K562 (cell line): ENCODE results near the gene CELSR1.

Experiments
- CREBBP ChIP-seq: IDR thresholded peaks from one replicate; pipeline ENCODE4 v1.6.1; 2012; ENCODE audit warnings: low read depth, mild to moderate bottlenecking, control low read depth, inconsistent platforms, low read length
- CTCF ChIP-seq, 3 experiments: IDR thresholded peaks in 2 of 3; conservative IDR thresholded peaks in 1 of 3; 2 replicates each; pipeline ENCODE4 v1.5.1; 2011 to 2012; ENCODE audit warnings: low read length in 3 of 3, mild to moderate bottlenecking in 3 of 3, control low read depth in 2 of 3, improper control_type of control experiment in 1 of 3, inconsistent platforms in 1 of 3, low read depth in 1 of 3, mixed read lengths in 1 of 3, moderate library complexity in 1 of 3; ENCODE audit not compliant: insufficient read depth in 2 of 3
- EGR1 ChIP-seq: fragments of 450-650 bp; conservative IDR thresholded peaks from 2 replicates; pipeline ENCODE4 v1.6.1; 2017; ENCODE audit warnings: mild to moderate bottlenecking
- ESRRB ChIP-seq: fragments of 250-450 bp; sonication (Bioruptor Pico); IDR thresholded peaks from 2 replicates; pipeline ENCODE4 v1.5.0; 2020; ENCODE audit warnings: mild to moderate bottlenecking, moderate library complexity, borderline replicate concordance
- L3MBTL2 ChIP-seq: fragments of 450-650 bp; IDR thresholded peaks from 2 replicates; pipeline ENCODE4 v1.6.1; 2016; ENCODE audit warnings: mild to moderate bottlenecking, moderate library complexity
- MAZ ChIP-seq, 2 experiments: fragments of 450-650 bp in 1 of 2; sonication (generic) in 1 of 2; formaldehyde crosslinking; IDR thresholded peaks in 1 of 2; conservative IDR thresholded peaks in 1 of 2; 2 replicates each; pipeline versions ENCODE4 v1.4.0 to v1.5.0; 2020; ENCODE audit warnings: mild to moderate bottlenecking in 1 of 2, missing genetic modification reagents in 1 of 2
- NCOA2 ChIP-seq, 2 experiments: fragments of 450-650 bp; IDR thresholded peaks; 2 replicates each; pipeline ENCODE4 v1.6.1; 2018; ENCODE audit warnings: mild to moderate bottlenecking in 2 of 2, moderate library complexity in 1 of 2; ENCODE audit not compliant: partially characterized antibody in 2 of 2
- POLR2A ChIP-seq: fragments of 450-650 bp; conservative IDR thresholded peaks from 2 replicates; pipeline ENCODE4 v1.6.1; 2016
- PTBP1 ChIP-seq: fragments of 200-400 bp; formaldehyde crosslinking; IDR thresholded peaks from 2 replicates; pipeline ENCODE4 v1.6.1; 2017; ENCODE audit warnings: low read depth, low read length
- SRF ChIP-seq, 2 experiments: fragments of 250-450, 450-650 bp in 1 of 2; sonication (Bioruptor Pico) in 1 of 2; sonication (generic) in 1 of 2; formaldehyde crosslinking; IDR thresholded peaks; 2 replicates each; pipeline versions ENCODE4 v1.5.0 to v1.5.1; 2020 to 2022; ENCODE audit warnings: mild to moderate bottlenecking in 1 of 2, missing genetic modification reagents in 1 of 2
- THAP7 ChIP-seq: fragments of 250-450 bp; sonication (Bioruptor Pico); IDR thresholded peaks from 2 replicates; pipeline ENCODE4 v1.5.0; 2021
- ZNF232 ChIP-seq: sonication (generic); formaldehyde crosslinking; IDR thresholded peaks from 2 replicates; pipeline ENCODE4 v1.8.0; 2022; ENCODE audit warnings: mild to moderate bottlenecking, missing genetic modification reagents

- TF ChIP-seq EGR1 (no peak), ZNF232 (CRISPR knock-in tag) (no peak), CTCF (IDR thresholded peaks at IDR 0.05 in 2 of 3, conservative IDR thresholded peaks at IDR 0.05 in 1 of 3; ENCODE audit: insufficient read depth in 2 of 3, low read depth in 1 of 3, low read length in 3 of 3) (no peak), POLR2A (no peak), THAP7 (CRISPR knock-in tag) (no peak), NCOA2 (IDR thresholded peaks at IDR 0.05; ENCODE audit: partially characterized antibody in 2 of 2) (no peak), ESRRB (CRISPR knock-in tag) (no peak), SRF (CRISPR knock-in tag; IDR thresholded peaks at IDR 0.05) (no peak), L3MBTL2 (no peak), PTBP1 (no peak), CREBBP (no peak), MAZ (CRISPR knock-in tag; conservative IDR thresholded peaks at IDR 0.05 in 1 of 2, IDR thresholded peaks at IDR 0.05 in 1 of 2) (no peak)
Measured at GRCh38 chr22:46406791-46407190, 130.6 kb downstream of the CELSR1 start.
